HTERT RPE-1 (cell line): Measurements from ENCODE around the gene TICAM2.

Experiments
- in situ Hi-C: fragments of 300-500 bp; cut with MboI; formaldehyde crosslinking; loops from 4 replicates; pipeline ENCODE4 v1.14.3; 2020; ENCODE audit warnings: low sequenced_read_pairs

TICAM2 gene

GRCh38 chr5:115542651-115543364 lies 59.5 kb downstream of the TICAM2 start:
- in situ Hi-C loops: no loop called here

DNA sequence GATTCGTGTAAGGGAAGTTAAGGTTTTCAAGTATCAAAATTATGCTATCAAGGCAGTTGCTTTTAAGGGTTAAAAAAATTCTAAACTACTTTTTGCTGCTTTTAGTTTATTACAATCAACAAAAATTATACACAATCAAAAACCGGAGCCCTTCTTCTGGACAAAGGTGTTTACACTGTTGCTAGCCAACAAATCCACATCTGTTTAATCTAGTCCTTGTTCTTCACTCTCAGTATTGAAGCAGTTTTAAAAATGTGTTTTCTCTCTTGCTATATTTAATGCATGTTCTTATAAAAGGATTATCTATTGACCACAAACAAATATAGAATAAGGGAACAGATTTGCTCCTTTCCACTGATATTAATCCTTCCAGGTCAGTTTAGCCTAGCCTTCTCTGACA lies 60.2 kb downstream of the TICAM2 start:
- in situ Hi-C loops: no loop called here

DNA sequence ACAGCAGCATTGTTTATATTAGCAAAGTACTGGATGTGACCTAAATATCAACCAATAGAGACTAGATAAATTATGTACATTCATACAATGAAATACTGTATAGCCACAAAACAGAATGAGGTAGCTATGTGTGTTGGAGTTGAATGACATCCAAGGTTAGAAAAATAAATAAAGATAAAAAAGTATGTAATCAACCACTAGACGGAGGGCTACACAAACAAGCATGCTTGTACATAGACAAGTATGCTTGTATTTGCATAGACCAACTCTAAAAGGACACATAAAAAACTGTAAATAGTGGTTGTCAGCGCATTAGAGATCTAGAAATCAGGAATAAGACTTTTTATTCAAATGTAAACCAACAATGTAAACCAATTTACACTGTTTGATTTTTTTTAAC lies 60.7 kb downstream of the TICAM2 start:
- in situ Hi-C loops: no loop called here

DNA sequence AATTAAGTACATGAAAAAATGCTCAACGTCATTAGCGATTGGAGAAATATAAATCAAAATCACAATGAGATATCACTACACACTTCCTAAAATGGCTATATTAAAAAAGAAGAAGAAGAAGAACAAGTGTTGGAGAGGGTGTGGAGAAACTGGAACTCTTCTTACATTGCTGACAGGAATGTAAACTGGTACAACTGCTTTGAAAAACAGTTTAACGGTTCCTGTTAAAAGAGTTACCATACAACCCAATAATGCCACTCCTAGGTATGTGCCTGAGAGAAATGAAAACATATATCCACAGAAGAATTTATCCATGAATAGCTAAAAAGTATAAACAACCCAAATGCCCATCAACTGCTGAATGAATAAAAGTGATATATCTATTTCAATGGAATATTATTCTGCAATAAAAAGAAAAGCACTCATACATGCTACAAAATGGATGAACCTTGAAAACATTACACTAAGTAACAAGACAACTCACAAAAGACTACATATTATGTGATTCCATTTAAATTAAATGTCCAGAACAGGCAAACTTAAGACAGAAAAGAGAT lies 66.7 kb downstream of the TICAM2 start:
- in situ Hi-C loops: no loop called here

DNA sequence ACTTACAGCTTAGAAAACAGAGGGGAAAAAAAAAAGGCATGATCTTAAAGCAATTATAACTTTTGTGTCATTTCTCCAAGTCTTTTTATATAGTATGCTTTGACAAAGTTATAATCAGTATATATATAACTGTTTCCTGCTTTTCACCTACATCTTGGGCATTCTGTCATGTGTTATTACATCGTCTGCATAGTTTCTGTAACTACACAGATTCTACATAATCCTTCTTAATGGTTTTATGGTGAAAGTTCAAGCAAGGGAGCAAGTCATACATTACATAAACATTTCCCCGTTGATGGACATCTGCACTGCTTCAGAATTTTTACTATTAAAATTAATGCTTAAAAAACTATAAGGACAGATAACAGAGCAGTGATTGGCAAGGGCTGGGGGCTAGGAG lies 69.8 kb downstream of the TICAM2 start:
- in situ Hi-C loops: no loop called here

- in situ Hi-C loops: no loop called here
These were observed 70.4 kb downstream of the TICAM2 start for GRCh38 chr5:115531787-115532367.

- in situ Hi-C loops: no loop called here
These were observed 70.9 kb downstream of the TICAM2 start for GRCh38 chr5:115531380-115531779.

DNA sequence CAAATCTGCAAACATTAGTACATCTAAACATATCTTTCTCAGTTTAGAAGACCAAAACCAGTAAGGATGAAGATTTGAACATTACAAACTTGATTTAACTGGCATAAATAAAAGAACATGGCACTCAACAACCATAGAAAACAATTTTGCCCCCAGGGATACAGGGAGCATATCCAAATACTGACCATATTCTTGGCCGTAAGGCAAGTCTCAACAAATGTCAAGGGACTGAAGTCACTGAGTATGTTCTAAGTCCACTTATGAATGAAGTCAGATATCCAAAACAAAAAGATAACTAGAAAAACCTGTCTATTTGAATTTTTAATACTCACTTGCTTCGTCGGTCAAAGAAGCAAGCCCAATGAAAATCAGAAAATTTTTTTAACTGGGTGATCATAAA lies 71.9 kb downstream of the TICAM2 start:
- in situ Hi-C loops: no loop called here
